Neural cell (in vitro differentiated cells): ENCODE measurements around the gene ANAPC5. TPM values are rescaled to one million over a fixed set of nuclear protein-coding genes. Genes with fewer than 3 reads are reported as not detected.
A peak's percentile ranks its signal among the peaks of the same experiment; 100 is the strongest.
"Not testable (repeated sequence)": the region's sequence is repeated elsewhere in the genome, so short reads cannot be mapped to it uniquely, and the experiment has no call there.

ENCODE experiments used
- H2AFZ ChIP-seq: fragments of 200-600, 300-800 bp; sonication (generic), shearing (Covaris generic); 2 replicates; pipeline ENCODE4 v1.6.0; 2014; ENCODE audit warnings: low read depth, mild to moderate bottlenecking, antibody characterized with exemption, low read length, moderate library complexity
- H3F3A ChIP-seq: fragments of 200-600 bp; shearing (Covaris generic); 2 replicates; pipeline ENCODE4 v1.6.1; 2016; ENCODE audit warnings: mild to moderate bottlenecking, moderate library complexity, mixed read lengths, antibody characterized with exemption, low read length; ENCODE audit not compliant: insufficient read depth, poor library complexity, severe bottlenecking
- H3K27ac ChIP-seq: fragments of 200-600, 300-800 bp; sonication (generic), shearing (Covaris generic); 2 replicates; pipeline ENCODE4 v1.5.1; 2014; ENCODE audit warnings: mild to moderate bottlenecking, low read length, moderate library complexity
- H3K27me3 ChIP-seq: fragments of 300-800, 200-600 bp; sonication (generic), shearing (Covaris generic); 2 replicates; pipeline ENCODE4 v1.6.0; 2014; ENCODE audit warnings: mild to moderate bottlenecking, low read depth, low read length, moderate library complexity; ENCODE audit not compliant: insufficient read depth
- H3K36me3 ChIP-seq: fragments of 300-800, 200-600 bp; sonication (generic), shearing (Covaris generic); 2 replicates; pipeline ENCODE4 v1.5.1; 2014; ENCODE audit warnings: mild to moderate bottlenecking, antibody characterized with exemption, low read length, moderate library complexity; ENCODE audit not compliant: insufficient read depth
- H3K4me2 ChIP-seq: fragments of 300-800, 200-600 bp; sonication (generic), shearing (Covaris generic); 2 replicates; pipeline ENCODE4 v1.6.0; 2014; ENCODE audit warnings: mild to moderate bottlenecking, low read length
- H3K4me3 ChIP-seq: fragments of 300-800, 200-600 bp; sonication (generic), shearing (Covaris generic); 2 replicates; pipeline ENCODE4 v1.5.1; 2014; ENCODE audit warnings: mild to moderate bottlenecking, low read length, moderate library complexity
- H3K79me2 ChIP-seq: fragments of 200-600 bp; shearing (Covaris generic); replicated peaks from 2 replicates; pipeline ENCODE4 v1.6.0; 2014; ENCODE audit warnings: mild to moderate bottlenecking, low read length, moderate library complexity; ENCODE audit not compliant: insufficient read depth
- H3K9ac ChIP-seq: fragments of 300-800, 200-600 bp; sonication (generic), shearing (Covaris generic); 2 replicates; pipeline ENCODE4 v1.6.1; 2016; ENCODE audit warnings: mild to moderate bottlenecking, low read length, mixed read lengths
- H3K9me2 ChIP-seq: fragments of 200-600 bp; shearing (Covaris generic); 2 replicates; pipeline ENCODE4 v1.6.1; 2016; ENCODE audit warnings: mild to moderate bottlenecking, low read length, mixed read lengths; ENCODE audit not compliant: insufficient read depth
- H3K9me3 ChIP-seq: fragments of 200-600, 300-800 bp; sonication (generic), shearing (Covaris generic); 2 replicates; pipeline ENCODE4 v1.6.1; 2016; ENCODE audit warnings: mild to moderate bottlenecking, mixed run types, low read length, moderate library complexity, mixed read lengths
- H4K20me1 ChIP-seq: fragments of 200-600 bp; shearing (Covaris generic); 2 replicates; pipeline ENCODE4 v1.6.1; 2016; ENCODE audit warnings: mild to moderate bottlenecking, mixed run types; ENCODE audit not compliant: insufficient read depth
- EP300 ChIP-seq: fragments of 450-650 bp; conservative IDR thresholded peaks from 2 replicates; pipeline ENCODE4 v1.6.1; 2014; ENCODE audit warnings: antibody characterized with exemption, mild to moderate bottlenecking, moderate library complexity; ENCODE audit not compliant: poor library complexity, severe bottlenecking
- EZH2 ChIP-seq: fragments of 200-600, 300-800 bp; shearing (Covaris generic), sonication (generic); IDR thresholded peaks from 2 replicates; pipeline ENCODE4 v1.6.1; 2014; ENCODE audit warnings: antibody characterized with exemption, low read length, borderline replicate concordance, mild to moderate bottlenecking; ENCODE audit not compliant: insufficient read depth, poor library complexity, severe bottlenecking
- MXI1 ChIP-seq: fragments of 450-650 bp; conservative IDR thresholded peaks from 2 replicates; pipeline ENCODE4 v1.6.1; 2014; ENCODE audit warnings: antibody characterized with exemption, mild to moderate bottlenecking; ENCODE audit not compliant: poor library complexity, severe bottlenecking
- POLR2AphosphoS5 ChIP-seq: IDR thresholded peaks from 2 replicates; pipeline ENCODE4 v1.6.1; 2012
- RAD21 ChIP-seq: fragments of 450-650 bp; conservative IDR thresholded peaks from 2 replicates; pipeline ENCODE4 v1.6.1; 2014; ENCODE audit warnings: antibody characterized with exemption, mild to moderate bottlenecking, moderate library complexity
- SMC3 ChIP-seq: fragments of 450-650 bp; conservative IDR thresholded peaks from 2 replicates; pipeline ENCODE4 v1.6.1; 2014; ENCODE audit warnings: antibody characterized with exemption, mild to moderate bottlenecking, moderate library complexity; ENCODE audit not compliant: poor library complexity
- TAF1 ChIP-seq: IDR thresholded peaks from 2 replicates; pipeline ENCODE4 v1.6.1; 2012; ENCODE audit warnings: low read depth
- polyA plus RNA-seq: library from polyadenylated mRNA; depleted of rRNA; stranded (reverse); fragments of >200 nt; gene quantifications from 2 replicates; pipeline ENCODE4 v1.2.3, GENCODE V29; 2014
- TF ChIP-seq, protein P1 (sequence below): IDR thresholded peaks from 2 replicates; pipeline ENCODE4 v1.6.1; 2012; ENCODE audit warnings: borderline replicate concordance
- TF ChIP-seq, protein P2 (sequence below): fragments of 450-650 bp; IDR thresholded peaks from 2 replicates; pipeline ENCODE4 v1.5.1; 2014; ENCODE audit warnings: antibody characterized with exemption, mild to moderate bottlenecking, moderate library complexity; ENCODE audit not compliant: poor library complexity, severe bottlenecking

ANAPC5 gene
- polyA plus RNA-seq, 1 donor from 2014 or later = 272 TPM

DNA sequence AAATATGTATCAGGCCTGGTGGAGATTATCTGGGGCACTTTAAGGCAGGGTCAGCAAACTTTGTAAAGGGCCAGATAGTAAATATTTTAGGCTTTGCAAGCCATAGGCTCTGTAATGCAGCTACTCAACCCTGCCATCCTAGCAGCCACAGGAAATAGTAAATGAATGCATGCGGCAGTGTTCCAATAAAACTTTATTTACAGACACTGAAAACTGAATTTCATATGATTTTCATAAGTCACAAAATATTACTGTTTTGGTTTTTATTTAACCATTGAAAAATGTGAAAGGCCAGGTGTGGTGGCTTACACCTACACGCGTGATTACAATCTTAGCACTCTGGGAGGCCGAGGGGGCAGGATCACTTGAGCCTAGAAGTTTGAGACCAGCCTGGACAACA lies 52.5 kb downstream of the ANAPC5 start:
- H3K27ac ChIP-seq = no peak overlapping the region
- H3K9me3 ChIP-seq = no peaks in the 10 kb centered on the region
- TF ChIP-seq TAF1 (no peak), SMC3 (no peak), POLR2AphosphoS5 (no peak), EP300 (no peak), MXI1 (no peak), RAD21 (no peak), EZH2 (no peak)
- TF ChIP-seq, protein P1, sequence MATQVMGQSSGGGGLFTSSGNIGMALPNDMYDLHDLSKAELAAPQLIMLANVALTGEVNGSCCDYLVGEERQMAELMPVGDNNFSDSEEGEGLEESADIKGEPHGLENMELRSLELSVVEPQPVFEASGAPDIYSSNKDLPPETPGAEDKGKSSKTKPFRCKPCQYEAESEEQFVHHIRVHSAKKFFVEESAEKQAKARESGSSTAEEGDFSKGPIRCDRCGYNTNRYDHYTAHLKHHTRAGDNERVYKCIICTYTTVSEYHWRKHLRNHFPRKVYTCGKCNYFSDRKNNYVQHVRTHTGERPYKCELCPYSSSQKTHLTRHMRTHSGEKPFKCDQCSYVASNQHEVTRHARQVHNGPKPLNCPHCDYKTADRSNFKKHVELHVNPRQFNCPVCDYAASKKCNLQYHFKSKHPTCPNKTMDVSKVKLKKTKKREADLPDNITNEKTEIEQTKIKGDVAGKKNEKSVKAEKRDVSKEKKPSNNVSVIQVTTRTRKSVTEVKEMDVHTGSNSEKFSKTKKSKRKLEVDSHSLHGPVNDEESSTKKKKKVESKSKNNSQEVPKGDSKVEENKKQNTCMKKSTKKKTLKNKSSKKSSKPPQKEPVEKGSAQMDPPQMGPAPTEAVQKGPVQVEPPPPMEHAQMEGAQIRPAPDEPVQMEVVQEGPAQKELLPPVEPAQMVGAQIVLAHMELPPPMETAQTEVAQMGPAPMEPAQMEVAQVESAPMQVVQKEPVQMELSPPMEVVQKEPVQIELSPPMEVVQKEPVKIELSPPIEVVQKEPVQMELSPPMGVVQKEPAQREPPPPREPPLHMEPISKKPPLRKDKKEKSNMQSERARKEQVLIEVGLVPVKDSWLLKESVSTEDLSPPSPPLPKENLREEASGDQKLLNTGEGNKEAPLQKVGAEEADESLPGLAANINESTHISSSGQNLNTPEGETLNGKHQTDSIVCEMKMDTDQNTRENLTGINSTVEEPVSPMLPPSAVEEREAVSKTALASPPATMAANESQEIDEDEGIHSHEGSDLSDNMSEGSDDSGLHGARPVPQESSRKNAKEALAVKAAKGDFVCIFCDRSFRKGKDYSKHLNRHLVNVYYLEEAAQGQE = no peak
- TF ChIP-seq, protein P2, sequence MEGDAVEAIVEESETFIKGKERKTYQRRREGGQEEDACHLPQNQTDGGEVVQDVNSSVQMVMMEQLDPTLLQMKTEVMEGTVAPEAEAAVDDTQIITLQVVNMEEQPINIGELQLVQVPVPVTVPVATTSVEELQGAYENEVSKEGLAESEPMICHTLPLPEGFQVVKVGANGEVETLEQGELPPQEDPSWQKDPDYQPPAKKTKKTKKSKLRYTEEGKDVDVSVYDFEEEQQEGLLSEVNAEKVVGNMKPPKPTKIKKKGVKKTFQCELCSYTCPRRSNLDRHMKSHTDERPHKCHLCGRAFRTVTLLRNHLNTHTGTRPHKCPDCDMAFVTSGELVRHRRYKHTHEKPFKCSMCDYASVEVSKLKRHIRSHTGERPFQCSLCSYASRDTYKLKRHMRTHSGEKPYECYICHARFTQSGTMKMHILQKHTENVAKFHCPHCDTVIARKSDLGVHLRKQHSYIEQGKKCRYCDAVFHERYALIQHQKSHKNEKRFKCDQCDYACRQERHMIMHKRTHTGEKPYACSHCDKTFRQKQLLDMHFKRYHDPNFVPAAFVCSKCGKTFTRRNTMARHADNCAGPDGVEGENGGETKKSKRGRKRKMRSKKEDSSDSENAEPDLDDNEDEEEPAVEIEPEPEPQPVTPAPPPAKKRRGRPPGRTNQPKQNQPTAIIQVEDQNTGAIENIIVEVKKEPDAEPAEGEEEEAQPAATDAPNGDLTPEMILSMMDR = no peak

DNA sequence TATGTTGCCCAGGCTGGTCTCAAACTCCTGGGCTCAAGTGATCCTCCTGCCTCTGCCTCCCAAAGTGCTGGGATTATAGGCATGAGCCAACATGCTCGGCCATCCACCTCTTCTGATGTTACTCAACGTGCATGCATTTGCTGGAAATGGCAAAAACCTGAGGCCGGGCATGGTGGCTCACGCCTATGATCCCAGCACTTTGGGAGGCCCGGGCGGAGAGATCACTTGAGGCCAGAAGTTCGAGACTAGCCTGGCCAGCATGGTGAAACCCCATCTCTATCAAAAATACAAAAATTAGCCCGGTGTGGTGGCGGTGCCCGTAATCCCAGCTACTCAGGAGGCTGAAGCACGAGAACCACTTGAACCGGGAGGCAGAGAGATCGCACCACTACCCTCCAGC lies 53.8 kb downstream of the ANAPC5 start:
- H3K9me2 ChIP-seq, H4K20me1 ChIP-seq, H3K9me3 ChIP-seq, H3K27me3 ChIP-seq, H3K27ac ChIP-seq, H3F3A ChIP-seq, H3K4me2 ChIP-seq, H3K4me3 ChIP-seq, H3K9ac ChIP-seq, H2AFZ ChIP-seq, H3K36me3 ChIP-seq: not testable (repeated sequence)
- peaks cover 10% of the 10 kb centered on the region for H3K79me2 ChIP-seq

More for the DNA sequence above, 52.5 kb downstream of the ANAPC5 start:
- Histone ChIP-seq H2AFZ (no peak overlapping the region), H3F3A (no peaks in the 10 kb centered on the region), H3K36me3 (no peaks in the 10 kb centered on the region), H3K4me3 (no peak overlapping the region), H4K20me1 (no peaks in the 10 kb centered on the region), H3K79me2 (peaks cover 10% of the 10 kb centered on the region), H3K9ac (no peak overlapping the region), H3K4me2 (no peak overlapping the region), H3K9me2 (no peaks in the 10 kb centered on the region), H3K27me3 (no peaks in the 10 kb centered on the region)

DNA sequence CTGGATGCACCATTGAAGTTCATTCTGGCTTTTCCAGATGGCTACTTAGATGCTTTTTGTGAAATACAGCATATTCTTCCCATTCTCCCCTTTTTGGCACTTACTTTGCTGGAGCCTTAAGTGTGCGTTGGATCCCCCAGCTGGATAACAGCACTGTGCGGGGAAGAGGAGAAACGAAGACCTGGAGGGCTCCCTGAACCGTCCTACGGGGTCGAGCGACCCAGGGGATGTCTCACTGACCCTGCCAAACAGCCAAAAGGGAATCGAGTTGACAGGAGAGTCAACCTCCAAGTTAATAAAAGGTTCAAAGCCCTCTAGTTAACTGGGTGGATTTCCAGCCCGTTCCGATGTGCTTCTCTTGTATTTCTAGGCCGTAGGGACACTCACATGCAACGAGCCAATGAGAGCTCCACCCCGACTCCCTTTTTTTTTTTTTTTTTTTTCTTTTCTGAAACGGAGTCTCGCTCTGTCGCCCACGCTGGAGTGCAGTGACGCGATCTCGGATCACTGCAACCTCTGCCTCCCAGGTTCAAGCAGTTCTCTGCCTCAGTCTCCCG lies 54.7 kb downstream of the ANAPC5 start:
- no peaks in the 10 kb centered on the region for H3K9me3 ChIP-seq
- peak overlapping the region; percentile 61 for H3K4me2 ChIP-seq
- peak overlapping the region; percentile 59 for H3K27ac ChIP-seq

More for the DNA sequence above, 54.7 kb downstream of the ANAPC5 start:
- H3K79me2 ChIP-seq = peaks cover 10% of the 10 kb centered on the region
- no peak for TF ChIP-seq EP300
- peak overlapping the region; percentile 43 for H2AFZ ChIP-seq
- H3K9me2 ChIP-seq = no peaks in the 10 kb centered on the region
- no peaks in the 10 kb centered on the region for H3K27me3 ChIP-seq
- peak overlapping the region; percentile 90 for H3K4me3 ChIP-seq
- H4K20me1 ChIP-seq = no peaks in the 10 kb centered on the region
- H3F3A ChIP-seq = no peaks in the 10 kb centered on the region
- peak overlapping the region; percentile 72 for H3K9ac ChIP-seq
- no peaks in the 10 kb centered on the region for H3K36me3 ChIP-seq
